ENCODE measurements around the gene SPOCK1. TPM values are rescaled to one million over a fixed set of nuclear protein-coding genes. Genes with fewer than 3 reads are reported as not detected.

SPOCK1 gene
- total RNA-seq, 1 experiment from 2014 or later = 10.9 TPM

DNA sequence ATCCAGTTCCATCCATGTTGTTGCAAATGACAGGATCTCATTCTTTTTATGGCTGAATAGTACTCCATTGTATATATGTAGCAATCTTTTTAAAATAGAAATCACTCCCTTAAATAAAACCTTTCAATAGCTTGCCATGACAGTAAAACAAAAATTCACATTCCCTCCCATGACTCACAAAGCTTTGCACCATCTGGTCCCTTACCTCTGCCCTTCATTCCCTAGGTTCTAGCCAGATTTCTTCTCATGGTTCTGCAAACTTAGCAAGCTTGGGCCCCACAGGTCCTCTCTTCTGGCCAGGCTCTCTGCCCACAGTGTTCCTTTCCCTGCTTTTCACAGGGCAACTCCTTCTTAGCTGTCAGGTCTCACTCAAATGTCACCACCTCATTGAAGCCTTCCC, 4.3 kb upstream of the SPOCK1 start:
- no peak overlapping the region for H4K91ac ChIP-seq (ENCODE audit: insufficient read length, low read depth, low read length)
- H2BK5ac ChIP-seq (ENCODE audit: insufficient read length, low read length) = no peak overlapping the region
- H3K23ac ChIP-seq (ENCODE audit: insufficient read length, low read depth, low read length) = no peak overlapping the region
- no peak overlapping the region for H2BK120ac ChIP-seq (ENCODE audit: low read depth, low read length, poor library complexity, severe bottlenecking)
- H3K23me2 ChIP-seq (ENCODE audit: insufficient read length, low read depth, low read length, poor library complexity, severe bottlenecking) = peaks cover 5% of the 10 kb centered on the region
- no peaks in the 10 kb centered on the region for H4K20me1 ChIP-seq (ENCODE audit: control insufficient read depth, insufficient read depth, insufficient read length)
- no peak overlapping the region for H4K5ac ChIP-seq (ENCODE audit: insufficient read length, low read depth, low read length)
- Mint-ChIP-seq H3K27me3 (ENCODE audit: low read depth) (peaks cover 10% of the 10 kb centered on the region), H3K4me1 (no peaks in the 10 kb centered on the region), H3K36me3 (ENCODE audit: insufficient read depth in 1 of 3, low read depth in 3 of 3) (no peaks in the 10 kb centered on the region), H3K27ac (no peak overlapping the region), H3K9me3 (no peaks in the 10 kb centered on the region), H3K4me3 (no peak overlapping the region)
- H3K4me1 ChIP-seq (ENCODE audit: insufficient read depth, low read length) = peaks cover 2% of the 10 kb centered on the region; the same call in 1 of the 2 replicates
- no peak overlapping the region for H2AFZ ChIP-seq (ENCODE audit: low read length)
- DNase-seq = no peak
- no peak overlapping the region for H3K4ac ChIP-seq (ENCODE audit: low read depth, low read length)
- TF ChIP-seq CTCF (conservative IDR thresholded peaks at IDR 0.05) = no peak
- no peak overlapping the region for H3K4me2 ChIP-seq (ENCODE audit: insufficient read depth, insufficient read length, low read length)
- no peak overlapping the region for H2BK15ac ChIP-seq (ENCODE audit: low read depth, low read length)
- no peak overlapping the region for H3T11ph ChIP-seq (ENCODE audit: low read length)
- no peaks in the 10 kb centered on the region for H3K79me2 ChIP-seq (ENCODE audit: insufficient read depth, low read length)
- H3K9ac ChIP-seq (ENCODE audit: extremely low read depth, insufficient read length, low read length) = no peak overlapping the region
- no peak overlapping the region for H2BK12ac ChIP-seq (ENCODE audit: insufficient read length, low read depth, low read length)
- no peak overlapping the region for H4K8ac ChIP-seq (replicated peaks; ENCODE audit: insufficient read length, low read depth, low read length)
- H3K18ac ChIP-seq (ENCODE audit: insufficient read length, low read depth, low read length) = no peak overlapping the region
- H3K27me3 ChIP-seq (ENCODE audit: insufficient read depth, low read length) = no peaks in the 10 kb centered on the region; the same call in 1 of the 2 replicates
- H3K27ac ChIP-seq (ENCODE audit: insufficient read length, low read depth, low read length) = no peak overlapping the region
- H3K79me1 ChIP-seq (ENCODE audit: insufficient read depth, low read depth, low read length, poor library complexity, severe bottlenecking) = no peaks in the 10 kb centered on the region
- no peak overlapping the region for H3K56ac ChIP-seq (ENCODE audit: insufficient read length, low read depth, low read length)
- H2BK20ac ChIP-seq (ENCODE audit: low read depth, low read length, poor library complexity, severe bottlenecking) = no peak overlapping the region
- no peaks in the 10 kb centered on the region for H3K9me3 ChIP-seq (ENCODE audit: control insufficient read depth, low read depth, low read length)
- no peak overlapping the region for H3K14ac ChIP-seq (ENCODE audit: insufficient read depth, low read length)
- H2AK5ac ChIP-seq (ENCODE audit: insufficient read length, low read length) = no peak overlapping the region

Measured in H9 (cell line).